Measurements from ENCODE around the gene CEP57L1.

DNA sequence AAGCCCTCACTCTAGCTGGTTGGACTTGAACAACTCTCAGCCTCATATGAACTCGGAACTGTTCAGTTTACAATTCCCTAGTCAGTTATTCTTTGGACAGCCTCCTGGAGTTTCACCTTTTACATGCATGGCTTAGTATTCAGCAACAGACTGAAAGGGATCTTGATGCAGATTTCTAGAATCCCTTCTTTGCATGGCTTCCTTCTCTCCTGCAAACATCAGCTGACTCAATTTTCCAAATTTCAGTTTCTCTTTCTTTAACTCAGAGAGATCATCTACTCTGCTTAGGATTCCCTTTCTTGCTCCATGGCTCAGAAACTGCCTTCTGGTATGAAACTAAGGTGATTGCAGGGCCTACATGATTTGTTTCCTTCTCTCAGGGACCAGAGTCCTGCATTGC lies 99.6 kb downstream of the CEP57L1 start:
- TF ChIP-seq SUZ12 (IDR thresholded peaks at IDR 0.05; ENCODE audit: extremely low read depth, insufficient read depth, insufficient read length) (no peak), YY1 (IDR thresholded peaks at IDR 0.05; ENCODE audit: insufficient read depth, insufficient read length) (no peak)
